ENCODE results near the gene NOL3.

The NOL3 gene

GRCh38 chr16:67193536-67193935, 23.2 kb downstream of the NOL3 start:
- H3K27ac ChIP-seq (ENCODE audit: low read length) = no peak overlapping the region

GRCh38 chr16:67194260-67194659, 23.9 kb downstream of the NOL3 start:
- H3K9ac ChIP-seq (ENCODE audit: low read depth, low read length) = no peak overlapping the region
- H3K36me3 ChIP-seq (ENCODE audit: insufficient read depth, low read depth, low read length) = peaks cover 52% of the 10 kb centered on the region
- no peak overlapping the region for H3K27ac ChIP-seq (ENCODE audit: low read length)
- H3K4me1 ChIP-seq (ENCODE audit: insufficient read depth, low read length) = peaks cover 3% of the 10 kb centered on the region; the same call in 1 of the 2 replicates
- no peak overlapping the region for H3K4me3 ChIP-seq (ENCODE audit: low read length)
- H3K27me3 ChIP-seq (ENCODE audit: insufficient read depth, low read length) = no peaks in the 10 kb centered on the region
- no peaks in the 10 kb centered on the region for H3K9me3 ChIP-seq (ENCODE audit: insufficient read depth, low read depth, low read length)

More at GRCh38 chr16:67193536-67193935, 23.2 kb downstream of the NOL3 start:
- no peaks in the 10 kb centered on the region for H3K27me3 ChIP-seq (ENCODE audit: insufficient read depth, low read length)
- peak overlapping the region; percentile 93; the same call in 1 of the 2 replicates for H3K4me3 ChIP-seq (ENCODE audit: low read length)
- H3K36me3 ChIP-seq (ENCODE audit: insufficient read depth, low read depth, low read length) = peaks cover 52% of the 10 kb centered on the region
- H3K9me3 ChIP-seq (ENCODE audit: insufficient read depth, low read depth, low read length) = no peaks in the 10 kb centered on the region
- peaks cover 3% of the 10 kb centered on the region; the same call in 1 of the 2 replicates for H3K4me1 ChIP-seq (ENCODE audit: insufficient read depth, low read length)
- H3K9ac ChIP-seq (ENCODE audit: low read depth, low read length) = peak overlapping the region; percentile 82

- H3K27me3 ChIP-seq (ENCODE audit: insufficient read depth, low read length) = no peaks in the 10 kb centered on the region
- no peaks in the 10 kb centered on the region for H3K9me3 ChIP-seq (ENCODE audit: insufficient read depth, low read depth, low read length)
- H3K9ac ChIP-seq (ENCODE audit: low read depth, low read length) = no peak overlapping the region
- no peak overlapping the region for H3K4me3 ChIP-seq (ENCODE audit: low read length)
- H3K27ac ChIP-seq (ENCODE audit: low read length) = no peak overlapping the region
- peaks cover 6% of the 10 kb centered on the region; the same call in 1 of the 2 replicates for H3K4me1 ChIP-seq (ENCODE audit: insufficient read depth, low read length)
- H3K36me3 ChIP-seq (ENCODE audit: insufficient read depth, low read depth, low read length) = peaks cover 52% of the 10 kb centered on the region
Observed at GRCh38 chr16:67195676-67196075, 25.3 kb downstream of the NOL3 start.

- H3K36me3 ChIP-seq (ENCODE audit: insufficient read depth, low read depth, low read length) = peaks cover 57% of the 10 kb centered on the region
- peaks cover 6% of the 10 kb centered on the region; the same call in 1 of the 2 replicates for H3K4me1 ChIP-seq (ENCODE audit: insufficient read depth, low read length)
- H3K4me3 ChIP-seq (ENCODE audit: low read length) = no peak overlapping the region
- no peak overlapping the region for H3K27ac ChIP-seq (ENCODE audit: low read length)
- H3K9ac ChIP-seq (ENCODE audit: low read depth, low read length) = no peak overlapping the region
- no peaks in the 10 kb centered on the region for H3K27me3 ChIP-seq (ENCODE audit: insufficient read depth, low read length)
- H3K9me3 ChIP-seq (ENCODE audit: insufficient read depth, low read depth, low read length) = no peaks in the 10 kb centered on the region
Observed at GRCh38 chr16:67196881-67197280, 26.5 kb downstream of the NOL3 start.

- peaks cover 6% of the 10 kb centered on the region; the same call in 1 of the 2 replicates for H3K4me1 ChIP-seq (ENCODE audit: insufficient read depth, low read length)
- H3K27me3 ChIP-seq (ENCODE audit: insufficient read depth, low read length) = no peaks in the 10 kb centered on the region
- no peaks in the 10 kb centered on the region for H3K9me3 ChIP-seq (ENCODE audit: insufficient read depth, low read depth, low read length)
- no peak overlapping the region for H3K9ac ChIP-seq (ENCODE audit: low read depth, low read length)
- no peak overlapping the region for H3K4me3 ChIP-seq (ENCODE audit: low read length)
- H3K27ac ChIP-seq (ENCODE audit: low read length) = no peak overlapping the region
- peaks cover 57% of the 10 kb centered on the region for H3K36me3 ChIP-seq (ENCODE audit: insufficient read depth, low read depth, low read length)
Observed at GRCh38 chr16:67197704-67198103, 27.4 kb downstream of the NOL3 start.

- Histone ChIP-seq H3K4me3 (ENCODE audit: low read length) (peak overlapping the region; percentile 72; the same call in 1 of the 2 replicates), H3K27ac (ENCODE audit: low read length) (no peak overlapping the region), H3K9ac (ENCODE audit: low read depth, low read length) (no peak overlapping the region; the same call in 1 of the 2 replicates), H3K36me3 (ENCODE audit: insufficient read depth, low read depth, low read length) (peaks cover 56% of the 10 kb centered on the region), H3K4me1 (ENCODE audit: insufficient read depth, low read length) (peaks cover 6% of the 10 kb centered on the region; the same call in 1 of the 2 replicates), H3K27me3 (ENCODE audit: insufficient read depth, low read length) (no peaks in the 10 kb centered on the region), H3K9me3 (ENCODE audit: insufficient read depth, low read depth, low read length) (no peaks in the 10 kb centered on the region)
Observed at GRCh38 chr16:67198238-67198734, 27.9 kb downstream of the NOL3 start.

- no peaks in the 10 kb centered on the region for H3K9me3 ChIP-seq (ENCODE audit: insufficient read depth, low read depth, low read length)
- peak within 1 kb of the TSS; percentile 53; the same call in 1 of the 2 replicates for H3K9ac ChIP-seq (ENCODE audit: low read depth, low read length)
- H3K36me3 ChIP-seq (ENCODE audit: insufficient read depth, low read depth, low read length) = peaks cover 47% of the 10 kb centered on the region
- peak within 1 kb of the TSS; percentile 75 for H3K4me3 ChIP-seq (ENCODE audit: low read length)
- no peaks in the 10 kb centered on the region for H3K27me3 ChIP-seq (ENCODE audit: insufficient read depth, low read length)
- no peak within 1 kb of the TSS for H3K27ac ChIP-seq (ENCODE audit: low read length)
- 0 out of 2 replicates have a peak, but pooled peaks cover 3% of the 10 kb centered on the region for H3K4me1 ChIP-seq (ENCODE audit: insufficient read depth, low read length)
Observed at GRCh38 chr16:67199011-67199807, 28.9 kb downstream of the NOL3 start, which contains the start of gene ELMO3. Gene ELMO3, plus strand, starts transcription at chr16:67199131. Its CDS starts 196 bp downstream, at chr16:67199327.

GRCh38 chr16:67199808-67200198, 29.5 kb downstream of the NOL3 start:
- no peak overlapping the region; the same call in 1 of the 2 replicates for H3K9ac ChIP-seq (ENCODE audit: low read depth, low read length)

GRCh38 chr16:67200491-67200890, 30.2 kb downstream of the NOL3 start:
- Histone ChIP-seq H3K36me3 (ENCODE audit: insufficient read depth, low read depth, low read length) (peaks cover 34% of the 10 kb centered on the region), H3K27me3 (ENCODE audit: insufficient read depth, low read length) (no peaks in the 10 kb centered on the region), H3K9ac (ENCODE audit: low read depth, low read length) (no peak overlapping the region), H3K9me3 (ENCODE audit: insufficient read depth, low read depth, low read length) (no peaks in the 10 kb centered on the region), H3K27ac (ENCODE audit: low read length) (no peak overlapping the region), H3K4me3 (ENCODE audit: low read length) (0 out of 2 replicates have a peak overlapping the region, but pooled peaks have one; percentile 22), H3K4me1 (ENCODE audit: insufficient read depth, low read length) (0 out of 2 replicates have a peak, but pooled peaks cover 3% of the 10 kb centered on the region)

More at GRCh38 chr16:67199808-67200198, 29.5 kb downstream of the NOL3 start:
- Histone ChIP-seq H3K4me3 (ENCODE audit: low read length) (peak overlapping the region; percentile 75), H3K27me3 (ENCODE audit: insufficient read depth, low read length) (no peaks in the 10 kb centered on the region), H3K36me3 (ENCODE audit: insufficient read depth, low read depth, low read length) (peaks cover 41% of the 10 kb centered on the region), H3K4me1 (ENCODE audit: insufficient read depth, low read length) (0 out of 2 replicates have a peak, but pooled peaks cover 3% of the 10 kb centered on the region), H3K9me3 (ENCODE audit: insufficient read depth, low read depth, low read length) (no peaks in the 10 kb centered on the region), H3K27ac (ENCODE audit: low read length) (no peak overlapping the region)

GRCh38 chr16:67201411-67202345, 31.3 kb downstream of the NOL3 start:
- no peak overlapping the region for H3K9ac ChIP-seq (ENCODE audit: low read depth, low read length)
- peaks cover 3% of the 10 kb centered on the region; the same call in 1 of the 2 replicates for H3K4me1 ChIP-seq (ENCODE audit: insufficient read depth, low read length)
- peaks cover 22% of the 10 kb centered on the region for H3K36me3 ChIP-seq (ENCODE audit: insufficient read depth, low read depth, low read length)
- no peaks in the 10 kb centered on the region for H3K9me3 ChIP-seq (ENCODE audit: insufficient read depth, low read depth, low read length)
- no peaks in the 10 kb centered on the region for H3K27me3 ChIP-seq (ENCODE audit: insufficient read depth, low read length)
- H3K27ac ChIP-seq (ENCODE audit: low read length) = no peak overlapping the region
- no peak overlapping the region for H3K4me3 ChIP-seq (ENCODE audit: low read length)

- Histone ChIP-seq H3K27me3 (ENCODE audit: insufficient read depth, low read length) (no peaks in the 10 kb centered on the region), H3K9me3 (ENCODE audit: insufficient read depth, low read depth, low read length) (no peaks in the 10 kb centered on the region), H3K36me3 (ENCODE audit: insufficient read depth, low read depth, low read length) (peaks cover 15% of the 10 kb centered on the region), H3K9ac (ENCODE audit: low read depth, low read length) (no peak overlapping the region), H3K4me3 (ENCODE audit: low read length) (no peak overlapping the region), H3K4me1 (ENCODE audit: insufficient read depth, low read length) (peaks cover 3% of the 10 kb centered on the region; the same call in 1 of the 2 replicates), H3K27ac (ENCODE audit: low read length) (no peak overlapping the region)
Observed at GRCh38 chr16:67202426-67202825, 32.1 kb downstream of the NOL3 start.
